SW 1271 (cell line): ENCODE measurements around the gene TEAD1.

ENCODE experiments used
- DNase-seq, 2 experiments: peaks; one replicate each; lab custom pipeline; 2025; lab: John Stamatoyannopoulos, UW

The TEAD1 gene

DNA sequence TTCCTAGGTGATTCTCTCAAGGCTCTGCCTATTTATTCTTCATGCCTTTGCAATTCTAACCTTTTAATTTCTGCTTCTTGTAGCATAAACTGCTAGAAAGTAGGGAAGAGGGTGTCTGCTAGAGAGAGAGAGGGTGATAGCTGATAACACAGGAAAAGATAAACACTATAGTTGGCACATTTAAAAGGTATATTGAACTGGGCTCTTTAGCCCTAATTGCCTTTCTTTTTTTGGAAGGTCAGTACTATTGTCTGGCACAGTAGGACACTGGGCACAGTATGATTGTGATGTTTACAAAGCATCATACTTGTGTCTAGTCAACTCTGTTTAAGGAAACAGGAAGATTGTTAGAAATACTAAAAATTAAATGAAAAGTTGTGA, 33.3 kb downstream of the TEAD1 start:
- no peak for DNase-seq

DNA sequence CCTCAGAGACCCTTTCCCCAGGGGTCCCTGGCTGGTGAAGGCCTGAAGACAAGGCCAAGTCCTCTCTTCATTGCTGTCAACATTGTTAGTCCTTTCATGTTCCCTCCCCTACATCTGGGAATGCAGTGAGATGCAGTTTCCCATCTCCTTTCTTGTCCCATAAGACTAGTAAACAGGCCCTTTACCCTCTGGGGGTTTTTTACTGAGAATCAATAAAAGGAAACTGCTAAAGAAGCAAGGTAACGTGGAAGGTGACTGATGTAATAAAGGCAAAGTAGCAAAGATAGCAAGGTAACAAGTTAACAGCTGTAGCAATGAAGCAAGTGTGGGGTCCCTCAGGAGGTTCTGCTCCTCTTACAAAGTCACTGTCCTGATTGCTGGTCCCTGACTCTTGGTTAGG, 37.3 kb downstream of the TEAD1 start:
- DNase-seq = no peak

DNA sequence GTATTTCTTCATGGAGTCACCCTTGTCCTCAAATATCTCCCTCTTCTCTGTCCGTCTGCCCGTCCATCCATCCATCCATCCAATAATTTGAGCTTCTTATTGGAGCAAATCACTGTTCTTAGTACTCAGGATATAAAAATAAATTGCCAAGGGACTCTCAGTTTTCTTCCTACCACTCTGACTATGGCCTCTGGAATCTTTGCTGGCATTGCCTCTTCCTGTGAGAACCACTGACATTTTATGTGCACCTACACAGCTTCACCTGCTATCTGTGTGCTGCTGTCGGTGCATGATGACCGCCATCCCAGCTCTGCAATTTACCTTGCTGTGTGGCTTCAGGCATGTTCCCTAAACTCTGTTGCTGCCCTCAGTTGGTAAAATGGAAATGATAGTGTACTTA, 37.9 kb downstream of the TEAD1 start:
- no peak for DNase-seq

DNA sequence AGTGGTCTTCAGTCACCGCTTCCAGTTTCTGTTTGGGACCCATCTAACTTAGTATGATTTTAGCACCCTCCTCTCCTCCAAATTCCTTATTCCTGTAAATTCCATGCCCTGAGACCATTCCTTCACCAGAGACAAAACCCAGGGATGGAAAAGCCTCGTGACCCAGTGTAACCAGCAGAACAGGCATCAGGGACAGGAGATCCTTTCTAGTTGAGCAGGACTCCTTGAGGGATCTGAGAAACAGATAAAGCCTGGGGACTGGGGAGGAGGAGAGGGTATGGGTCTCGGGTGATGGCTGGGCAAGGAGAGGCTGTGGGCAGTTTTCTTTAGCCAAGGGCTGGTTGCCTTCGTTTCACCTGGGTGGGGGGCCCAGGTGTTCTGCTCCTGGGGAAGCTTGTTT, 40.9 kb downstream of the TEAD1 start:
- DNase-seq = no peak

DNA sequence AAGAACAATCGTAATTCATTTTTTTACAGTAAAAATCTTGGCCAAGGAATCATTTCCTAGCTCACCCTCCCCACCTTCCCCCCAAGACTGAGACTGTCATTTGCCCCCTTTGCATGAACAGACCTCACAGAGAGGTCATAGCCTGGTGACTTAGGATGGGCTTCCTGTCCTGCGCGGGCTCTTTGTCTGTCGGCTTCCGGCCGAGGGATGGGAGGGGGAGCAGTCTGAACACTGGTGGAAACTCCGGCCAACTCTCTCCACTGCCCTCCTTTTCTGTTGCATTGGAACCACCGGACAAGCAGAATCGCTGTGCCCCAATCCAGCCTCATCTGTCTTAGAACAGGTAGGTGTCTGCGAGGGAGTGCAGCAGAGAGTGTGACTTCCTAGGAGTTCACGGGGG, 41.7 kb downstream of the TEAD1 start:
- DNase-seq = no peak

DNA sequence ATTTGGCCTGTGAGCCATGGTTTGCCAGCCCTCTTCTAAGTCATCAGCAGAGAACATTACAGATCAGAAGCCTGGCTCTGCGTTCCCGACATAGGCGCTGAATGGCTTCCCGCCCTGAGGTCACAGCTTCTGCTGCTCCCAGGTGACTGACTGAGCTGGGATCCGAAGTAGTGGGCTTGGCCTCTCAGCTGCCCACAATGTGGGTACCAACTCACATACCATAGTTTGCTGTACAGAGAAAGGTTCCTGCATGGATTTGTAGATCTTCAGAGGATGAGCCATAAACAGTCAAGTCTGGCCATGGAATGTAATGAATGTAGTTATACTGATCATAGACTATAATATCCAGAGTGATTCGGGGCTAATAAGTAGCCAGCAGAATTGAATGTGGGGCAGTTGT, 42.6 kb downstream of the TEAD1 start:
- DNase-seq = no peak

DNA sequence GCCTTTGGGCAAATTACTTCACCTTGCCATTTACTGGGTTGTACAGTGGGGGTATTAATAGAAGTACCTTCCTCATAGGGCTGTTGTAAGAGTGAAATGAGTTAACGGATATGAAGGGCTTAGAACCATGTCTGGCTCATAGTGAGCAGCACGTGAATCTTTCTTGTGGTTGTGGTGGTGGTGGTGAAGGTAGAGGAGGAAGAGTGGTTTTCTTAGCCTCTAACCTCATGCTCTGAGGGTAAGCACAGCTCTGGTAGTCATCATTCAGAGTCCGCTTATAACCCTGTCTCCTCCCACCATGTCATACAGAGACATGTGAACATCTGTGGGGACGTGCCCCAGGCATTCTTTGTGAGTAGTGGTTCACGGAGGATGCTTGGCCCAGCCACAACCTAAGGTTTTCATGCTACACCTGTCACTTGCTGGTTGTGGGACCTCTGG, 43.6 kb downstream of the TEAD1 start:
- no peak for DNase-seq

DNA sequence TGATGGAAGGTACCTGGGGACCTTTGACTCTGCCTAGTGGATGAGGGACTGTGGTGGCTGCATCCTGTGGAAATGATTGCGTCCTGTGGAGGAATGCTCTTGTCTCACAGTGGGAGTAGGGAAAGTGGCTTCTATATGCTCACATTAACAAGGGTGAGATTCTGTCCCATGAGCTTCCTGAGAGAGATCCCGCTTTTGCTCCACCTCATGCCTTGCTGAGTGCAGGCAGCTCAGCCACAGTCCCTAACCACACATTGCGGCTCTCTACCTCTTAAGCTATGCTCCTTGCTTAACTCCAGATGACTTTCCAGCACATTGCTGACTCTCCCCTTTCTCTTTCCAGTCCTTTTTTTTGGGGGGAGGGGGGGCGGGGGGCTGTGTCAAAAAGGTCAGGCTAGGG, 45.0 kb downstream of the TEAD1 start:
- DNase-seq = no peak

DNA sequence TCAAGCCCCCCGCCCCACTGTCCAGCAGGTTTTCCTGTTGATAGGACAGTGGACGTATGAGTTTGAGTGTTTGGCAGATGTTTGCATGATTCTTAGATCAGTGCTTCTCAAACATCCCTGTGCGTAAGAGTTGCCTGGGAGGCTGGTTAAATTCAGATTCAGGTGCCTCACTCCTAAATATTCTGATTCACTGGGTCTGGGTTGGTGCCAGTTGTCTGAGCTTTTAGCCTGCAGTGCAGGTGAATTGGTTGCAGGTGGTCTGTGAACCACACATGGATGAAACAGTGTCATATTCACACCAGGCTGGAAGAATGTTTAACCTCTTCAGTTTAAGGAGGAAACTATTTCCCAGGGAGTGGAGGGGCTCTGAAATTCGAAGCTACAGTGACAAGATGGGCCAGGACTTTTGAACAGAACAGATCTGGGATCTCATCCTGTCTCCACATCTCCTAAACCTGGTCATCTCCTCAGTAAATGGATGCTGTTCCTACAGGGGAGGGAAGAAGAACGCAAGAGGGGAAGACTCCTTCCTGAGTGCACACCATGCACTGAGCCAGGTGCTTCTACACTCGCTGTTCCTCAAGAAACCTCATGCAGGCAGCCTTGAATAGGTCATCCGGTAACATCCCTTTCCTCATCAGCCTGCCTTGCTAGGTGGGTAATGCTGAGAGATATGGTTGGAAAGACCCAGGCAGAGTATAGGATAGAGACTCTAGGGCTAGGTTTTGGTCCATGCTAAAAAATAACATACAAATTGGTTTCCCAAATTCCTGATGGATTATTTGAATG, 47.8 kb downstream of the TEAD1 start:
- no peak for DNase-seq

DNA sequence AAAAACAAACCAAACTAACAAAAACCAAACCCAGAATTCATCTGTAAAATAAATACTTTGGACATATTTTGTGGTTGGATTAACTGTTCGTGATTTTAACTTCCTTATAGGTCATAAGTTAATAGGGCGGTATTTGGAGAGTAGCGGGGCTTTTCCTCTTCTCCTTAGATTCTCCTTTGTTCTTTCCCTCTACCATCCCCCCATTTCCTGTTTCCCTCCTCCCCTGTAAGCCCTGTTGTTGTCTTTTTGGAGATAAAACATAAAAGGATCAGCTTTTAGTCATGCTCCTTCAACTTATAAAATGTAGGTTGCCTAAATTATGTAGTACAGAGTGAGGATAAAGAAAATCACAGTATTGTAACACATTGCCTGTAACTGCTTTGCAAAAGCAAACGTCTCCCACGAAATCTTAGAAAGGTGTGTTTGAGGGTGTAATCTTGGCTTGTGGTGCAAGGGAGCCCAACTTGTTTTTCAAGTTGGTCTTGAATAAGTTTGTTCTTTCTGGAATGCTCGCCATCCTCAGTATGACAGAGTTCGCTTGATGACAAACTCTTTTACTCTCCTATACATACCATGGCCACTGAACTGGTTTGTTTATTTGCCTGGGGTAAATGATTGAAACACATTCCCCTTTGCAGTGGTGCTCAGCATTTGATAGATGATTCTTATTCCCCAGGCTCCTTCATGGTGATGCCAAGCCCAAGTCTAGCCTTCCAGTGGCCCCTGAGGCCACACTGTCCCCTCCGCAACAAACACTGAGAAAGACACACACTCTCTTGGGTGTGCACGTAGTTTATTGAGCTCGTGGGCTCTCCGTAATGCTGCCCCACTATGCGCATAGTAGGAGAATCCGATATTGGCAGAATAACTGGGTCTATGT, 49.4 kb downstream of the TEAD1 start:
- no peak for DNase-seq

DNA sequence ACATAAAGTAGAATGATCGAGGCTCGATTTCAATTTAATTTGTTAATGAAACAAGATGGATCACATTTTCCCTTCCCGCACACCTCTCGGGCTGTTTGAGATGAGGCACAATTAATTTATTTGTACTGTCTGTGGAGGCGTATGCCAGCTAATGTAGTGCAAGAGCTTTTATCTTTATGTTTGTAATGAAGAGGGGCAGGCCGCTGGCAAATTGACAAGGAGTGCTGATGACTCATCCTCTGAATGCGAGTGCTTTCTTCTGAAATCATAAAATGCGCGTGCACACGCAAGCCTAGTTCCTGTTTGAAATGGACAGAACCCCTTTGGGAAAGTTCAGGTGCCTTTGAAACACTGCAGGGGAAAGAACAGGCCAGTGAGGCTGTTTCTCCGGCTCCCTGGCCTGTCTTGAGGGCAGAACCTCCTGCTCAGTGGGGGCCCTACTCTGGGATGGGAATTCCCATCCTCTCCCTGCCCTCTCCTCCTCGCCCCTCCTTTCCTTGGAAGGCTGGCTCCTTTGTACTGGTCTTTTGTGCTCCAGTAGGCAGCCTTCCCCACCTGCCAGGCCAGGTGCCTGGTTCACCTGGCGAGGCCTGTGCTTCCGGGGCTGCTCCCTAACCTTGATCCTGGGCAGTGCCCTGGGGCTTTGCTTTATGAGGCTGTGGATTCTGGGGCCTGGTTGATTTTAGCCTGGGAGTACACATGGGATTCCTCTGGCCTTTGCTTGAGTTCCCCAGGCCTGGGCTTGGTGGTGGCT, 50.3 kb downstream of the TEAD1 start:
- DNase-seq = no peak

DNA sequence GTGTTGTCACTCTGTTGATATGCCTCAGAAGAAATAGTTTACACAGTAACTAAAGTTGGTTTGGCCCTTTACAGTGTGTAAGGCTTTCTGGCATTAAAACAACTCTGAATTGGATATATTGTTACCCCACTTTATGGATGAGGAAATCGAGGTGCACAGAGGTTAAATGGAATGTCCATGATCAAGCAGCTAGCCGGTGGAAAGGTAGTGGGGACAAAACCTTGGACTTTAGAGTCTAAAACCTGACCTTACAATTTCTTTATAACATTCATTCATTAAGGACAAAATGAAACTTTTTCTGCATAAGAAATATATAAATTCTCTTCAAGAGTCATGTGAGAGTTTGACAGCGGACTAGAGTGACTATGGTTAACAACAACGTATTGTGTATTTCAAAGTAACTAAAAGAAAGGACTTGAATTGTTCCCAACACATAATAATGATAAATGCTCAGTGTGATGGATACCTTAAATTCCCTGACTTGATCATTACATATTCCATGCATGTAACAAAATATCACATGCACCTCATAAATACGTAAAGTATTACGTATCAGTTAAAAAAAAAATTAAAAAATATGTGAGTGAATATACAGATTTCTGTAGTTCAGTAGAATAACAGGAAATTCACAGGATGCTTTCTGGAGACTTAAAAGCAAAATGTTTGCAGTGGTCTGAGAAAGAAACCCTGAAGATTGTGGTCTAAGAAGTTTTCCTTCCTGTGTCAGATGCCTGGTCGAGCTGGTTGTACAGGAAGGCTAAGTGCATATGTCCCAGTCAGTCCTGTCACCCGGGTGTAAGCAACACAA, 51.0 kb downstream of the TEAD1 start:
- no peak for DNase-seq

DNA sequence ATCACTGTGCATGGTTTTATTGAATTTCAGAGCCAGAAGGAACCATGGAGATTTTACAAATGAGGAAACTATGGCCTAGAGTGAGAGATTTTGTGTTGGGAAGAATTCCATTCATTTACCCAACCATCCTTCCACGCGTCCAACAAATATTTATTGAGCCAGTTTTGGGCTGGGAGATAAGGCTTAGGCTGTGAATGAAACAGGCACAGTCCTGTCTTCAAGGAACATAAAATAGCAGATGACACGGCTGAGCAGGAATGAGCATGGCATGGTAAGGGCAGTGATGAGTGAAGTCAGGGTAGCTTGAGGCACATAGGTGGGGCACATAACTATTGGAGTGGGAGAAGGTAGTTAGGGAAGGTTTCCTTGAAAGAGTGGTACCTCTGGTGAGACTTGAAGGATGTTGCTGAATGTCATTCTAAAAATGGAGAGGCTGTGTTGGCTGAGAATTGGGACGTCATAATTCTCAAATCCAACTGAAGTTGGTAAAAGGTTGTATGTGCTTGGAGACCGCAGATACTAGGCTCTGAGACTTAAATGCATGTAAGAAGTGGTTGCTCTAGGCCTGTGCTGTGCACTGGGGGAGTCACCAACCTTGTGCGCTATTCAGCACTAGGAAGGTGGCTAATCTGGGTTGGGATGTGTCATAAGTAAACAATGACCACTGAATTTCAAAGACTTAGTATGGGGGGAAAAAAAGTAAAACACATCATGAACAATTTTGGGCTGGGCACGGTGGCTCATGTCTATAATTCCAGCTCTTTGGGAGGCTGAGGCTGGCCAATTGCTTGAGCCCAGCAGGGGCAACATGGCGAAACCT, 51.9 kb downstream of the TEAD1 start:
- DNase-seq = no peak

DNA sequence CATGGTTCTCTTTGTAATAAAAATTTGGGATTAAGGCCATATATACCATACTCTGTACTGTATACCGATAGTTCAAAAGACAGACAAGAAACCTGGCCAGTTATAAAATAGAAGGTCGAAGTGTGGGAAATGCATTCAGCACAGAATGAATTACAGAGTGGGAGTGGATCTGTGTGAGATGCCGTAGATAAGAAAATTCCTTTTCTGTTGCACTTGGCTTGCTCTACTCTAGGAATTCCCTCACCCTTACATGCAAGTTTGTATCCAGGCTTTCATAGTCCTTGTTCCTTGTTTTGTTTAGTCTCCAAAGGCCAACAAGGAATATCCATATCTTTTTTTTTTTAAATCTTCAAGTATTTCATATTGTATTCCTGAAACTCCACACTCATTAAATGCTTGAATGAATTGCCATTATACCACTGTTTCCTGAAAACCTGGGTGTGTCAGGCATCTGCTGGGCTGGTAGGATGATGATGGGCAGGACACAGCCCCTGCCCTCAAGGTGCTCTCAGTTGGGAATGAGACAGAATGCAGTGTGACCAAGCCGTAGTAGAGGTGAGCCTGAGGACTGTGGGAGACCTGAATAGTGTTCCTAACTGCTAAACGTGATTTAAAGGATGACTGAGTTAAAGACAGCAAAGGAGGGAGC, 53.5 kb downstream of the TEAD1 start:
- DNase-seq = no peak

DNA sequence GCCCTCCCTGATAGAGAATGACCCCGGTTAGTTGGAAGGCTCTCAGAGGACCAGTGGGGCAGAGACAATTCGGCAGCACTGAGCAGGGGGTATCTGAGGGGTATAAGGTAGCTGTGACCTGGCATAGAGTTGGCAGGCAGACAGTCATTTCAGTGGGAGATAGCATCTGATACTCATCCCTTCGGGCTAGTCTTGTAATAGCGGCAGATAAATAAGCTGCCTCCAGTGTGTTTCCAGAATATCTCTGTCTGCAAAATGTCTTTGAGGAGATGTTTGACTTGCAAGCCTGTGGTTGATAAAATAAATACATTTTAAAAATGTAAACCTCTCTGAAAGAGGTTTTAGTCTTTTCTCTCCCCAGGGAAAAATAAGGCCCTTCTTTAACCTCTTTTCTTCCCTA, 54.2 kb downstream of the TEAD1 start:
- DNase-seq = no peak

DNA sequence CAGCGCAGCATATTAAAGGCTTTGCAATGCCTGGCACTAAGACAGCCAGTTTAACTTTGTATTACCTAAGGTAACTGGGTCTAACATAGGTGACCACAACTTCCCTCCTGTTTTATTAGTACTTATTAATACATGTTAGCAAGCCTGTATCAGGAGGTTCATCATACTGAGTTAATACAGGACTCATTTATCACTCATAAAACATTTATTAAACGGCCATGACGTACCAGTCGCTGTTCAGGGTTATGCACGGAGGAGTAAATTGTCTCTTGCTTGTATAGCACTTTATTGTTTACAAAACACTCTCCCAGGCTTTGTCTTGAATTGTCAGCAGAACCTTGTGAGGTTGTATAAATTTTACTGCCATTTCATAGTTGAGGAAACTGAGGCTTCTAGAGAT, 55.7 kb downstream of the TEAD1 start:
- DNase-seq = no peak

DNA sequence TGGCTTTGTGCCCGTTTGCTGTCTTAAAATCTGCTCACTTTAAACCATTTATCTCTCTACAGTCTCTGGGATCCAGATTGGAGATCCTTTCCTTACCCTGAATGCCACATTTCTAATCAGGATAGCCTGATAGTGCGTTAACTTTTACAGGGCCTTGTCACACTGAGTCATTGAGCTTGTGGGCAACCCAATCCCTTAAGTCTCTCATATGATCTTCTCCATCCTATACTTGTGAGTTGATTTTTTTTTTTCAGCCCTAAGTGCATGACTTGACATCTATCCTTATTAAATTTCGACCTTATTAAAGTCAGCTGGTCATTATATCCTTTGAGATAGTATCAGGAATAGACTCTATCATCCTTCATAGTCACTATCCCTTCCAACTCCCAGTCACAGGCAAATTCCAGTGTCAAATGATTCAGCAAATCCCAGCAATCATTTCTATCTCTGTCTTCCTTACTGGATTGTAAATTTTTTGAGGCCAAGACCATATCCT, 57.7 kb downstream of the TEAD1 start:
- no peak for DNase-seq

DNA sequence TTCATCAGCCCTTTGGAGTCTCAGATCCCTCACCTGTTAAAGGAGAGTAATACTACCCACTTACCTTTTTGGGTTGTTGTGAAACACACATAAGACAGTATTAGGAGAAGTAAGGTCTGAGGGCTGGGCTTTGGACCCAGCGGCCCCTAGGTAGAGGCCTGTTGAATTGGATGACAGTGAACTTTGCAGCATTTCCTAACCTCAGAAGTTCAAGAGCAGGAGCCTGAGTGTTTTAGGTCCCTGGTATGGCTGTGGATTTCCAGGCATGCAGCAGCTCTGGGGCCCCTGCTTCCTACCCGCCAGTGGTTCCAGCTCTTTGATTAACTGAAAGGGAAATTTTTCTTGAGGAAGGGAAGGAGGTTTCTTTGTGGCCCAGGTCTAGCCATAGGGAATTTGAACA, 58.9 kb downstream of the TEAD1 start:
- no peak for DNase-seq

DNA sequence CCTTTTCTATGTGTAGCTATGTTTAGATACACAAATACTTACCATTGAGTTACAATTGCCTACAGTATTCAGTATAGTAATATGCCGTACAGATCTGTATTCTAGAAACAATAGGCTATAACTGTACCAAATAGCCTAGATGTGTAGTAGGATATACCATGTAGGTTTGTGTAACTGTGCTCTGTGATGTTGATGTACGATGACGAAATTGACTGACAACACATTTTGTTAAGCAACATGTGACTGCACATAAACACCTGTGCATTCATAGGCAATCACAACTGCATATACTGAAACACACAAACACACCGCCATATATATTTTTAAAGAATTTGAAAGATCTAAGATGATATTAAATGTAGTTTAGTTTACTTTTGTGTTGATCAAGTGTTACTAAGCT, 60.4 kb downstream of the TEAD1 start:
- DNase-seq = no peak

DNA sequence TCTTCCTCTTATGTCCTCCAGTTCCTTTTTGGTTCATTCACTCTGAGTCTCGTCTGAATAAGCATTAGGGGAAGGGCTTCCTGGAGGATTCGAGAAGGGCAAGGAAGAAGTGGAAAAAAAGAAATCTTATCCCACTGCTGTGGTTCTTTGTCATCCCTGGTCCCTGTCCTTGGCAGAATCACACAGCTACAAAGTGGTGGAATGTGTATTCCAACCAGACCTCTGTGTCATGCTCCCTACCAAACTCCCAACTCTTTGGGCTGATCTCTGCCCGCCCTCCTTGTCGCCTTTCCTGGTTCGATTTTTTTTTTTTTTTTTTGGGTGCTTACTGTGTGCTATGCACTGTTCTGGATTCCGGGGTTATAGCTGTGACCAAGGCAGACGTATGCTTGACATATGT, 61.0 kb downstream of the TEAD1 start:
- no peak for DNase-seq
